GM06990 (cell line): ENCODE measurements around the gene PTPA.

Source experiments
- DNase-seq: peaks from one replicate; pipeline ENCODE4 v3.0.0-alpha.2; 2011; ENCODE audit not compliant: insufficient read length; ENCODE audit errors: extremely low read depth
- H3K27me3 ChIP-seq: replicated peaks from 2 replicates; pipeline ENCODE4 v1.6.0; 2011; ENCODE audit warnings: low read length; ENCODE audit not compliant: control insufficient read depth, insufficient read depth
- H3K36me3 ChIP-seq: 2 replicates; pipeline ENCODE4 v1.5.1; 2011; ENCODE audit warnings: low read length; ENCODE audit not compliant: control insufficient read depth, insufficient read depth
- H3K4me3 ChIP-seq: replicated peaks from 2 replicates; pipeline ENCODE4 v1.5.1; 2011; ENCODE audit warnings: low read depth, mild to moderate bottlenecking, control low read depth, low read length
- TF ChIP-seq, protein P1 (sequence below): IDR thresholded peaks from 2 replicates; pipeline ENCODE4 v1.5.1; 2011; ENCODE audit warnings: low read length, control low read depth, mild to moderate bottlenecking, inconsistent platforms; ENCODE audit not compliant: insufficient read depth, poor library complexity, severe bottlenecking

PTPA gene

DNA sequence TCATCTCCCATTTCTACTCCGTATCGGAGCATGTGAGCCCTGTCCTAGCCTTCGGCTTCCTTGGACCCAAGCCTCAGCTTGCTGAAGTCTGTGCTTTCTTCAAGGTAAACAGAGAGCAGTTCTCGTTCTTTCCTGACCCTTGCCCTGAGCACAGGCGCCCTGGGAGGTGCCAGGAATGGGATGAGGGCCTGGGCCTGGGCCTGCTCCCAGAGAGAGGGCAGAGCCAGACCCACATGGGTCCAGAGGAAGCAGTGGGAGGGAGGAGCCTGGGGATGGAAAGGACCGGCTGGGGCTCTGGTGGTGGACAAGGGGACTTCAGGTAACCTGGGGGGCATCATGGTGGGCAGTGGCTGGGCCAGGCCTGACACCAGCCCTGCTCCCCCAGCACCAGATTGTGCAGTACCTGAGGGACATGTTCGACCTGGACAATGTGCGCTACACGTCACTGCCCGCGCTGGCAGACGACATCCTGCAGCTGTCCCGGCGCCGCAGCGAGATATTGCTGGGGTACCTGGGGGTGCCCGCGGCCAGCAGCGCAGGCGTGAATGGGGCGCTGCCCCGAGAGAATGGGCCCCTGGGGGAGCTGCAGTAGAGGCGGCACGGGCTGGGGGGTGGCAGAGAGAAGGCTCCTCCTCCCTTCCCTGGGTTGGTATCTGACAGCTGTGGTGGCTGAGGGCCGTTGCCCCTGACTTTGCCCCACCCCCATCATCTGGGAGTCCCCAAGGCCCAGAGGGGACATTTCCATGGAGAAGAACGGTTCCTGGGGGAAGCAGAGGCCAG, 41.2 kb upstream of the PTPA start:
- TF ChIP-seq, protein P1, sequence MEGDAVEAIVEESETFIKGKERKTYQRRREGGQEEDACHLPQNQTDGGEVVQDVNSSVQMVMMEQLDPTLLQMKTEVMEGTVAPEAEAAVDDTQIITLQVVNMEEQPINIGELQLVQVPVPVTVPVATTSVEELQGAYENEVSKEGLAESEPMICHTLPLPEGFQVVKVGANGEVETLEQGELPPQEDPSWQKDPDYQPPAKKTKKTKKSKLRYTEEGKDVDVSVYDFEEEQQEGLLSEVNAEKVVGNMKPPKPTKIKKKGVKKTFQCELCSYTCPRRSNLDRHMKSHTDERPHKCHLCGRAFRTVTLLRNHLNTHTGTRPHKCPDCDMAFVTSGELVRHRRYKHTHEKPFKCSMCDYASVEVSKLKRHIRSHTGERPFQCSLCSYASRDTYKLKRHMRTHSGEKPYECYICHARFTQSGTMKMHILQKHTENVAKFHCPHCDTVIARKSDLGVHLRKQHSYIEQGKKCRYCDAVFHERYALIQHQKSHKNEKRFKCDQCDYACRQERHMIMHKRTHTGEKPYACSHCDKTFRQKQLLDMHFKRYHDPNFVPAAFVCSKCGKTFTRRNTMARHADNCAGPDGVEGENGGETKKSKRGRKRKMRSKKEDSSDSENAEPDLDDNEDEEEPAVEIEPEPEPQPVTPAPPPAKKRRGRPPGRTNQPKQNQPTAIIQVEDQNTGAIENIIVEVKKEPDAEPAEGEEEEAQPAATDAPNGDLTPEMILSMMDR, result no peak
- Histone ChIP-seq H3K36me3 (peaks cover 19% of the 10 kb centered on the region), H3K27me3 (no peaks in the 10 kb centered on the region), H3K4me3 (no peak overlapping the region)
- DNase-seq, result no peak

DNA sequence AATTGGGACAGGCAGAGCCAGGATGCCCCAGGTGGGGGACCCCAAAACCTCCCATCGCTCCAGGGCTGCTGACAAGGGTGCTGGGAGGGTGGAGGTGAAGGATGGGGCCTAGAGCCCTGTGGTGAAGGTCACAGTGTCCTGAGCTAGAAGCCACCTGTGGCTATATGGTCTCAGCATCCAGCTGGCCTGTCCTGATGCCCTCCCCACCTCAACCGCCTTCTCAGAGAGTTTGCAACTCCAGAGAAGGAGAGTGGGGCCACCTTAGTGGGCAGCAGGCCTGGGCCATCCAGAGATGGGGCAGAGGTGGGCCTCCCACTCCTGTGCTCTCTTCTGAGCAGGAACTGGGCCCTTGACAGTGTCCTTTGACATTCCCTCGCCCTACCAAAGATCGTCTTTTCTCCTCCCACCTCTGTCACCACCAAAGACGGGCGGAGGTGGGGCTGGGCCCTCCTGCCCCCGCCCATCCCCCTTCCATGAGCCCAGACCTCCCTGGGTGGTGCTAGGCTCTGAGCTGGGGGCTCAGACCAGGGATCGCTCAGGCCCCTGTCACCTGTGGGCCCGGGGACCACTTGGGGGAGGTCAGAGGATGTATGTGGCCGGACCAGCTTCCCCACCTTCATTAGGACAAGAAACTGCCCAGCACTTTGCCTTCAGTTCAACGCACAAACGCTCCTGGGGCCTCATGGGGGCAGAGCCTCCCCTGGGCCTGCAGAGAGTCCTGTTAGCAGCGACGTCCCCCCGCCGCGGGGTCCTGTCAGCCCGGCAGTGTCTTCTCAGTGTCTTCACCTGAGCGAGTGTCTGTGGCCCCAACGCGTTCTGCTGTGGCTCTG, 40.3 kb upstream of the PTPA start:
- H3K27me3 ChIP-seq, result no peaks in the 10 kb centered on the region
- DNase-seq, result no peak
- H3K4me3 ChIP-seq, result no peak overlapping the region
- TF ChIP-seq, protein P1, result no peak
- H3K36me3 ChIP-seq, result peaks cover 17% of the 10 kb centered on the region

DNA sequence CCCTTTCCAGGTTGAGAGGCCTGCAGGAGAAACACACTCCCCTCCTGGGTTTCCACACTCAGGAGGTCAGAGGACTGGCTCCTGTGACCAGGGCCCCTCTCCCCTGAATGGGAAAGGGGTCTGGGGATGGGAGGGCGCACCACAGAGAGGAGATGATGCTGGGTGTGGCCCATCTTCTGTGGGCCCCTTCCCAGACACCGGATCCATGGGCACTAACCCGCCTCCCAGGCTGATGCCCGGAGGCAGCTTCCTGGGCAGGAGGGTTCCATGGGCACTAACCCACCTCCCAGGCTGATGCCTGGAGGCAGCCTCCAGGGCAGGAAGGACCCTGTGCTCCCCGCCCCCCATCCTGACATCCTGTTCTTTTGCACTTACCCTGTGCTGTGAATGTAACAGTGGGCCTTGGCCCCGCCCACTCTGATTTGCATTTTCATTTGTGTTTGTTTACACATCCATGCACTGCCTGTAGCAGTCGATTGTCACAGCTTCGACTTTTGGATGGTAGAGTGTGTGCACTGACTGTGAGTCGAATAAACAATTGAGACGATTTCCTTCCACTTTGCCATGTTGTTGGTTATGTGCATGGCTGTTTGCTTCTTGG, 39.6 kb upstream of the PTPA start:
- Histone ChIP-seq H3K4me3 (no peak overlapping the region), H3K27me3 (no peaks in the 10 kb centered on the region), H3K36me3 (peaks cover 16% of the 10 kb centered on the region)
- TF ChIP-seq, protein P1, result no peak
- no peak for DNase-seq

DNA sequence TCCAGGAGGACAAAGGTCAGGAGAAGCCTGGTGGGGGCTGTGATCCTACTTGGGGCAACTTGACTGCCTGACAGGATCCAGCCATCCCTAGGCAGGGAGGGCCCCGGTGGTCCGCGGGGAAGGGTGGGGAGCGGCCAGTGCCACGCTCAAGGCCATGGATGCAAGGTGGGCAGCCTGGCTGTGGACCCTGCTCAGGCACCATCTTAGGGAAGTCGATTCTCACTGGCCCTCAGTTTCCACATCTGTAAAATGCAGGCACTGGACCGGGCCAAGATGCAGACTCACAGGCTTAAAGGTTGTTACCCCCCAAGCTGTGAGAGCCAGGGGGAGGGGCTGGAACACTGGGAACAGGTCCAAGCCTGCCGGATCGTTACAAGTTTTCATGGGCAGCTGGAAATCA, 39.0 kb upstream of the PTPA start:
- DNase-seq, result no peak

DNA sequence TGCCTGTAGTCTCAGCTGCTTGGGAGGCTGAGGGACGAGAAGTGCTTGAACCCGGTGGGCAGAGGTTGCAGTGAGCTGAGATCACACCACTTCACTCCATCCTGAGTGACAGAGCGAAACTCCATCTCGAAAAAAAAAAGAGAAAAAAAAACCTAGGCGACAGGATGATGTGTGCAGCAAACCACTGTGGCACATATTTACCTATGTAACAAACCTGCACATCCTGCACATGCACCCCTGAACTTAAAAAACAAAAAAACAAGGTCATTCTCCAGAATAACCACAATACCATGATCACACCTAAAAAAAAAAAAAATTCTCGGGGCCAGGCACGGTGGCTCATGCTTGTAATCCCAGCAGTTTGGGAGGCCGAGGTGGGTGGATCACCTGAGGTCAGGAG, 37.8 kb upstream of the PTPA start:
- H3K4me3 ChIP-seq, result no peak overlapping the region
- H3K36me3 ChIP-seq, result peaks cover 11% of the 10 kb centered on the region
- no peak for DNase-seq
- no peaks in the 10 kb centered on the region for H3K27me3 ChIP-seq
- TF ChIP-seq, protein P1, result no peak

More for the DNA sequence above, 39.0 kb upstream of the PTPA start:
- Histone ChIP-seq H3K4me3 (no peak overlapping the region), H3K36me3 (peaks cover 15% of the 10 kb centered on the region), H3K27me3 (no peaks in the 10 kb centered on the region)
- TF ChIP-seq, protein P1, result no peak
